Neural cell (in vitro differentiated cells): ENCODE measurements around the gene XIRP1. TPM values are rescaled to one million over a fixed set of nuclear protein-coding genes. Genes with fewer than 3 reads are reported as not detected.

Experiments
- H2AFZ ChIP-seq: fragments of 200-600, 300-800 bp; sonication (generic), shearing (Covaris generic); 2 replicates; pipeline ENCODE4 v1.6.0; 2014; ENCODE audit warnings: low read depth, mild to moderate bottlenecking, antibody characterized with exemption, low read length, moderate library complexity
- H3F3A ChIP-seq: fragments of 200-600 bp; shearing (Covaris generic); 2 replicates; pipeline ENCODE4 v1.6.1; 2016; ENCODE audit warnings: mild to moderate bottlenecking, moderate library complexity, mixed read lengths, antibody characterized with exemption, low read length; ENCODE audit not compliant: insufficient read depth, poor library complexity, severe bottlenecking
- H3K27ac ChIP-seq: fragments of 200-600, 300-800 bp; sonication (generic), shearing (Covaris generic); 2 replicates; pipeline ENCODE4 v1.5.1; 2014; ENCODE audit warnings: mild to moderate bottlenecking, low read length, moderate library complexity
- H3K27me3 ChIP-seq: fragments of 300-800, 200-600 bp; sonication (generic), shearing (Covaris generic); 2 replicates; pipeline ENCODE4 v1.6.0; 2014; ENCODE audit warnings: mild to moderate bottlenecking, low read depth, low read length, moderate library complexity; ENCODE audit not compliant: insufficient read depth
- H3K36me3 ChIP-seq: fragments of 300-800, 200-600 bp; sonication (generic), shearing (Covaris generic); 2 replicates; pipeline ENCODE4 v1.5.1; 2014; ENCODE audit warnings: mild to moderate bottlenecking, antibody characterized with exemption, low read length, moderate library complexity; ENCODE audit not compliant: insufficient read depth
- H3K4me2 ChIP-seq: fragments of 300-800, 200-600 bp; sonication (generic), shearing (Covaris generic); 2 replicates; pipeline ENCODE4 v1.6.0; 2014; ENCODE audit warnings: mild to moderate bottlenecking, low read length
- H3K4me3 ChIP-seq: fragments of 300-800, 200-600 bp; sonication (generic), shearing (Covaris generic); 2 replicates; pipeline ENCODE4 v1.5.1; 2014; ENCODE audit warnings: mild to moderate bottlenecking, low read length, moderate library complexity
- H3K79me2 ChIP-seq: fragments of 200-600 bp; shearing (Covaris generic); replicated peaks from 2 replicates; pipeline ENCODE4 v1.6.0; 2014; ENCODE audit warnings: mild to moderate bottlenecking, low read length, moderate library complexity; ENCODE audit not compliant: insufficient read depth
- H3K9ac ChIP-seq: fragments of 300-800, 200-600 bp; sonication (generic), shearing (Covaris generic); 2 replicates; pipeline ENCODE4 v1.6.1; 2016; ENCODE audit warnings: mild to moderate bottlenecking, low read length, mixed read lengths
- H3K9me2 ChIP-seq: fragments of 200-600 bp; shearing (Covaris generic); 2 replicates; pipeline ENCODE4 v1.6.1; 2016; ENCODE audit warnings: mild to moderate bottlenecking, low read length, mixed read lengths; ENCODE audit not compliant: insufficient read depth
- H3K9me3 ChIP-seq: fragments of 200-600, 300-800 bp; sonication (generic), shearing (Covaris generic); 2 replicates; pipeline ENCODE4 v1.6.1; 2016; ENCODE audit warnings: mild to moderate bottlenecking, mixed run types, low read length, moderate library complexity, mixed read lengths
- H4K20me1 ChIP-seq: fragments of 200-600 bp; shearing (Covaris generic); 2 replicates; pipeline ENCODE4 v1.6.1; 2016; ENCODE audit warnings: mild to moderate bottlenecking, mixed run types; ENCODE audit not compliant: insufficient read depth
- CTCF ChIP-seq: fragments of 450-650 bp; IDR thresholded peaks from 2 replicates; pipeline ENCODE4 v1.5.1; 2014; ENCODE audit warnings: antibody characterized with exemption, mild to moderate bottlenecking, moderate library complexity; ENCODE audit not compliant: poor library complexity, severe bottlenecking
- EP300 ChIP-seq: fragments of 450-650 bp; conservative IDR thresholded peaks from 2 replicates; pipeline ENCODE4 v1.6.1; 2014; ENCODE audit warnings: antibody characterized with exemption, mild to moderate bottlenecking, moderate library complexity; ENCODE audit not compliant: poor library complexity, severe bottlenecking
- EZH2 ChIP-seq: fragments of 200-600, 300-800 bp; shearing (Covaris generic), sonication (generic); IDR thresholded peaks from 2 replicates; pipeline ENCODE4 v1.6.1; 2014; ENCODE audit warnings: antibody characterized with exemption, low read length, borderline replicate concordance, mild to moderate bottlenecking; ENCODE audit not compliant: insufficient read depth, poor library complexity, severe bottlenecking
- MXI1 ChIP-seq: fragments of 450-650 bp; conservative IDR thresholded peaks from 2 replicates; pipeline ENCODE4 v1.6.1; 2014; ENCODE audit warnings: antibody characterized with exemption, mild to moderate bottlenecking; ENCODE audit not compliant: poor library complexity, severe bottlenecking
- POLR2AphosphoS5 ChIP-seq: IDR thresholded peaks from 2 replicates; pipeline ENCODE4 v1.6.1; 2012
- RAD21 ChIP-seq: fragments of 450-650 bp; conservative IDR thresholded peaks from 2 replicates; pipeline ENCODE4 v1.6.1; 2014; ENCODE audit warnings: antibody characterized with exemption, mild to moderate bottlenecking, moderate library complexity
- REST ChIP-seq: IDR thresholded peaks from 2 replicates; pipeline ENCODE4 v1.6.1; 2012; ENCODE audit warnings: borderline replicate concordance
- SMC3 ChIP-seq: fragments of 450-650 bp; conservative IDR thresholded peaks from 2 replicates; pipeline ENCODE4 v1.6.1; 2014; ENCODE audit warnings: antibody characterized with exemption, mild to moderate bottlenecking, moderate library complexity; ENCODE audit not compliant: poor library complexity
- TAF1 ChIP-seq: IDR thresholded peaks from 2 replicates; pipeline ENCODE4 v1.6.1; 2012; ENCODE audit warnings: low read depth
- polyA minus RNA-seq: library from RNA; depleted of rRNA, polyadenylated mRNA; stranded (reverse); fragments of >200 nt; gene quantifications from 2 replicates; pipeline ENCODE4 v1.2.3, GENCODE V29; 2014
- polyA plus RNA-seq: library from polyadenylated mRNA; depleted of rRNA; stranded (reverse); fragments of >200 nt; gene quantifications from 2 replicates; pipeline ENCODE4 v1.2.3, GENCODE V29; 2014

Gene XIRP1
- not detected in 2 replicates for polyA plus RNA-seq
- not detected in 2 replicates for polyA minus RNA-seq

- no peaks in the 10 kb centered on the region for H3F3A ChIP-seq
Observed at GRCh38 chr3:39192490-39193092, at the start of gene XIRP1. Gene XIRP1, minus strand, starts transcription at chr3:39192595. Its CDS starts 3,150 bp downstream, at chr3:39189445.

GRCh38 chr3:39241561-39241960 is 49.2 kb upstream of the XIRP1 start:
- H3K36me3 ChIP-seq = no peaks in the 10 kb centered on the region
- no peaks in the 10 kb centered on the region for H3K79me2 ChIP-seq
- no peaks in the 10 kb centered on the region for H3K27me3 ChIP-seq
- H4K20me1 ChIP-seq = no peaks in the 10 kb centered on the region
- H3K9ac ChIP-seq = no peak overlapping the region
- H3K4me3 ChIP-seq = no peak overlapping the region
- H3F3A ChIP-seq = no peaks in the 10 kb centered on the region
- H3K27ac ChIP-seq = no peak overlapping the region
- H3K9me3 ChIP-seq = no peaks in the 10 kb centered on the region
- no peak for TF ChIP-seq RAD21
- no peak for TF ChIP-seq SMC3
- no peak for TF ChIP-seq REST
- no peak for TF ChIP-seq CTCF
- TF ChIP-seq EZH2 = no peak
- no peak for TF ChIP-seq EP300
- TF ChIP-seq TAF1 = no peak
- no peak for TF ChIP-seq MXI1
- TF ChIP-seq POLR2AphosphoS5 = no peak
- no peaks in the 10 kb centered on the region for H3K9me2 ChIP-seq
- H2AFZ ChIP-seq = no peak overlapping the region
- no peak overlapping the region for H3K4me2 ChIP-seq

More at GRCh38 chr3:39192490-39193092, at the start of gene XIRP1:
- Histone ChIP-seq H3K9ac (no peak within 1 kb of the TSS), H3K9me2 (no peaks in the 10 kb centered on the region), H3K79me2 (no peaks in the 10 kb centered on the region), H3K27me3 (no peaks in the 10 kb centered on the region), H3K9me3 (no peaks in the 10 kb centered on the region), H3K4me3 (no peak within 1 kb of the TSS), H2AFZ (no peak within 1 kb of the TSS), H3K4me2 (no peak within 1 kb of the TSS), H4K20me1 (no peaks in the 10 kb centered on the region), H3K36me3 (no peaks in the 10 kb centered on the region), H3K27ac (no peak within 1 kb of the TSS)
- TF ChIP-seq CTCF (no peak), EZH2 (no peak)
